Endometrium (tissue), 2 donors: ENCODE results near the gene TMBIM1.

Experiments used
- FAIRE-seq: peaks from 2 replicates; lab custom pipeline; 2012; peaks lifted over from hg19 to GRCh38; lab: Jason Lieb, UNC
- donor health status: control.
- donor health status: control.

TMBIM1 gene, protein sequence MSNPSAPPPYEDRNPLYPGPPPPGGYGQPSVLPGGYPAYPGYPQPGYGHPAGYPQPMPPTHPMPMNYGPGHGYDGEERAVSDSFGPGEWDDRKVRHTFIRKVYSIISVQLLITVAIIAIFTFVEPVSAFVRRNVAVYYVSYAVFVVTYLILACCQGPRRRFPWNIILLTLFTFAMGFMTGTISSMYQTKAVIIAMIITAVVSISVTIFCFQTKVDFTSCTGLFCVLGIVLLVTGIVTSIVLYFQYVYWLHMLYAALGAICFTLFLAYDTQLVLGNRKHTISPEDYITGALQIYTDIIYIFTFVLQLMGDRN

GRCh38 chr2:218292048-218293014 lies at the start of gene TMBIM1:
Gene TMBIM1 (minus strand): TSS chr2:218292503. CDS start chr2:218282141, 10,362 bp downstream.
- FAIRE-seq, result no peak

- FAIRE-seq, result no peak
These were observed 49.1 kb upstream of the TMBIM1 start for GRCh38 chr2:218341381-218341780.

GRCh38 chr2:218340656-218341055 lies 48.4 kb upstream of the TMBIM1 start:
- no peak for FAIRE-seq

GRCh38 chr2:218334531-218334930 lies 42.2 kb upstream of the TMBIM1 start:
- FAIRE-seq, result no peak

GRCh38 chr2:218332920-218333645 lies 40.8 kb upstream of the TMBIM1 start:
- FAIRE-seq, result no peak

GRCh38 chr2:218332288-218332687 lies 40.0 kb upstream of the TMBIM1 start:
- FAIRE-seq, result no peak

DNA sequence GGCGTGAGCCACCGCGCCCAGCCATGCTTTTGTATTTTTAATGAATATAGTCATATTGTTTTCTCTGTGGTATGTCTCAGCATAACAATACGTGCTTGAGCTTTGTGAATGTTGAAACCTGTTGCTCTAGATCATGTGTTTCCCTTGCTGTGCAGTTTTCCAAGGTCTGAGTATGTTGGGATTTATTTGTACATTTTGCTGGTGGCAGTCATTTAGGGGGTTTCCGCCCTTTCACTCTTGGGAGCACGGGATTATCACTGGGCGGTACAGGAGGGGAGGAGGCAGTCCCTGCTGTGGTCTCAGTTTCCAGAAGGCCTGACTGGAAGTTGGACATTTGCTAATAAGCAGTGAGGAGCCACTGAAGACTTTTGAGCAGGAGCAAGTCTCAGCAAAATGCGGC lies 39.4 kb upstream of the TMBIM1 start:
- FAIRE-seq, result no peak

GRCh38 chr2:218329826-218330593 lies 37.7 kb upstream of the TMBIM1 start:
- no peak for FAIRE-seq

DNA sequence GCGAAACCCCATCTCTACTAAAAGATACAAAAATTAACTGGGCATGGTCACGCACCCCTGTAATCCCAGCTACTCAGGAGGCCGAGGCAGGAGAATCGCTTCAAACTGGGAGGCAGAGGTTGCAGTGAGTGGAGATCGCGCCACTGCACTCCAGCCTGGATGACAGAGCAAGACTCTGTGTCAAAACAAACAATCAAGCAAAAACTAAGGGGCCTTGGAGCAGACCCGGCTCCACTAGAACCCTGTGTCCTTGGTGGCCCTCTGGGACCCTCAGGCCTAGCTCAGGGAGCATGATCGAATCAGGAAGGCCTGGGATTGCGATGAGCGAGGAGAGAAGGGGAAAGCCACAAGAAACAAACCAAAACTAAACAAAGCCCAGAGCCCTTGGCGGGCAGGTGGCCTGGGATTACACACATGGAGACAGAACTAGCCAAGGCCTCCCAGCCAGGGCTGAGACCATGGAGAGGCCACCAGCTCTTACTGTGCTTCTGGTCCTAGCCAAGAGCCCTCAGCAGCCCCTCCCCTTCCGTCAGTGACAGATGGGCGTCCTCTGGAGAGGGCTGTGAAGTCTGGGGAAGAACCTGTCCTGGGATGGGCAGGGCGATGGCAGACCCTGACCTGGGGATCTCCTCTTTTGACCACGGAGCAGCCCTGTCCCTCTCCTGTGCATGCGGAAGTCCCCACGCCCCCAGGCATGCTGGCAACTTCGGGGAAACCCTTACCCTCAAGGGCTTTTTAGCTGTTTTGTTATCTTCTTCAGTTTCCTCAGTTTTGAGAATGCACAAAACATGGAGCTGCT lies 36.9 kb upstream of the TMBIM1 start:
- FAIRE-seq, result no peak

DNA sequence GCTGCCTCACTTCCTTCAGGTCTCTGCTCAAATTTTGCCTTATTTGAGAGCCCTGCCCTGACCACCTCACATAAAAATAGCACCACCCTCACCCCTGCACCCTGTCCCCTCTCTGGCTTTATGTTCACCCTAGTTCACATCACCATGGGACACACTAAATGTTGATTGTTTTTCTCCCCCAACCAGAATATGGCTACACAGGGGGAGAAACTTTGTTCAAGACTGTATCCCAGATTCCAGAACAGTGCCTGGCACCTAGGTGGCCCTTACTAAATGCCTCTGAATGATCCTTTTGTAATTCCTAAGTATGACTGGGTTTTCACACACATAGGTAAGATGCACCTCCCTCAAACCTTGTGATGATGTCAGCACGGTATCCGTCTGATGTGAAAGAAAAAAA lies 36.0 kb upstream of the TMBIM1 start:
- no peak for FAIRE-seq

GRCh38 chr2:218327451-218328210 lies 35.3 kb upstream of the TMBIM1 start:
- no peak for FAIRE-seq

DNA sequence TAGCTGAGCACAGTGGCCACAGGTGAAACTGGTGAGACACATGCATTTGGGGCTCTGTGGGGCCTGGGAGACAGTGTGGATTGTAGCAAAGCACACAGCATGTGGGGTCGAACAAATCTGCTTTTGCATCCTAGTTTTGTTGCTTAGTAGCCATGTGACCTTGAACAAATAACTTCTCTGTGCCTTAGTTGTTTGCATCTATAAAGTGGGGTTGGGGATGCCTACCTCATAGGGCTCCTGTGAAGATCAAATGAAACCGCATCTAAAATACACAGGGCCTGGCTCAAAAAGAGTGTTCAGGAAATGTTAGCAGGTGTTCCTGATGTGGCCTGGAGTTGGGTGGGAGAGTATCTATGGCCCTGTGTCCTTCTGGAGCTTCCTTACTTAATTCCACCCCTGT lies 34.0 kb upstream of the TMBIM1 start:
- no peak for FAIRE-seq

DNA sequence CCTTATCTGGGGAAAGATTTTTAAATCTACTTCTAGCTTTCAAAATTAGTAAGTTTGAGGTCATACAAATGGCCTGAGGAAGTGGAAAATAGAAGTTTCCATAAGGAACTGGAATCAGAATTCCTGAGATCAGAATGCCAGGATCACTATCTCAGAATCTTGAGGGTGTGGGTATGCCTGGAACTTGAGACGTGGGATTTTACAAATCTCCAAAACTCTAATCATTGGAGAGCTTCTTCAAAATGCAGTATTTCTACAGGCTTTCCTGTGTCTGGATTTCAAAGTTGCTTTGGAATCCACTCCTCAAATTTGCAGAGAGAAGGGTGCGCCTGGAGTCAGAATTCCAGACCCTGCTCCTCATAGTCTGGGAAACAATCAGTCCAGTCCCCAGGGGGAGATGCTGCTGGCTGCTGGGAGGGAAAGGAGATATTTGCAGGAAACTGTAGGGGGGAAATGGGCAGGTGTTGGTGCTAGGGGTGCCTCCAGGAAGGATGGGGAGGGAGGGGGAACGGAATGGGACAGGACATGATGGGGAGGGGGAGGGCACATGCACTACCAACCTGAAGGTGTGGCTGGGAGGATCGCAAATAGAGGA lies 33.4 kb upstream of the TMBIM1 start:
- FAIRE-seq, result no peak

DNA sequence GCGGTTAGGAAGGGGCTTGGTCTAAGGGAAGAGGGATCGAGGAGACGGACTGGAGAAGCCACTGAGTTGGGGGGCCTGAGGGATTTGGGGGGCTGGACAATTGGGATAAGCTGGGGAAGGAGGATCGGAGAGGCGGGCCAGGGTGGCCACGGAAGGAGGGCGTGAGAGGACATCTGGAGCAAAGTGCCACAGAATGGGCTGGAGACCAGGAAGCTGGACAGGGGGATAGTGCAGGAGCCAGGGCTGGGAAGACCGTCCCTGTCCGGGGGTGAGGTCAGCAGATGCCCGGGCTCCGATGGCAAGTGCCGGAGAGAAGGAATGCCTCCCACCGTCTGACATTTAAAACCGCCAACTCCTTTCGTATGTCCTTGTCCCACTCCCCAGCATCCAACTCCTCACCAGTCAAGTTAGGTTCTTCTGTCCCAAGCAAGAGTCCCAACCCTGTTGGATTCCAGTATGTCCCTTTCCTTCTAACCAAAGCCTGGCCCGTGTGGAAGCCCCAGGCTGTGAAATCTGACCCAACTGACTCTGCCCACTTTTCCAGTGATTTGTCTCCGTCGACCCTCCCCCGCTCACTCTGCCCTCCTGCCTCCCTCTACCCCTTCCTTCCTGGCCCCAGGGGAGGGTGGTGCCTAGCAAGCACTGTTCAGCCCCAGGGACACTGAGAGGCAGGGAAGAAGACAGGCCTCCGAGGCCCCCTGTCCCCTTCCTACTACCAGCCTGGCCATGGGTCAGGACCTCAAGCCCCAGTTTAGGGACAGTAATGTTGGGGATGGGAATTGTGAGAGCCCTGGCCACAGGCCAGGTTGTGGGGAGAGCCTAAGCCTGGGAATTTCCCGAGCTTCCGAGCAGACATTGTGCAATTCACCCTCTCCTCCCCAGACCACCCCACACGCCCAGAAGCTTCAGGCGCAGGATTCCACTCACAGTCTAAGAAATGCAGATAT lies 31.5 kb upstream of the TMBIM1 start:
- FAIRE-seq, result no peak

DNA sequence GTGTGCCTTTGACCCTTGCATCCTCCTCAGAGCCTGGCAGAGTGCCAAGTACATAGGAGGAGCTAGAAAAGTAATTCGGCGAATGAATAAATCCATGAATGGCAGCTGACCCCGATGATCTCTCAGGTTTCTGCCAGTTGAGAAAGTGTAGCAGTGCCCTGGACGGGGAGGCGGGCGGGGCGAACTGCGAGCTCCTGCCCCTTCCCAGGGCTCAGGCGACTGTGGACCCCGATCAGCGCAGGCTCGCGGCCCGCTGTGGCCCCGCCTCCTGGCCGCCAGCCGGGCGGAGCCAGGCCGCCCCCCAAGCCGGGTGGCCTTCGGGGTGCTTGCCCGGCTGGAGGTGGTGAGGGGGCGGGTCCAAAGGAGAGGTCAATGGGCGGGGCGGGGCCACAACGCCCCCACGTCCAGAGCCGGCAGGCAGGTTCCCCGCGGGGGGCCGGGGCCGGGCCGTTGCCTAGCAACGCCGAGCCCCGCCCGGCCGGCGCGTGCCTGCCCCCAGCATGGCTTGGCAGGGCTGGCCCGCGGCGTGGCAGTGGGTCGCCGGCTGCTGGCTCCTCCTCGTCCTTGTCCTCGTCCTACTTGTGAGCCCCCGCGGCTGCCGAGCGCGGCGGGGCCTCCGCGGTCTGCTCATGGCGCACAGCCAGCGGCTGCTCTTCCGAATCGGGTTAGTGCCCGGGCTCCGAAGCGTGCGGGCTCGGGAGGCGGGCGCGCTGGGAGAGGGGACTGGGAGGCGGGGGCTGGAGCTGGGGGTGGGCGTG lies 30.6 kb upstream of the TMBIM1 start:
- FAIRE-seq, result no peak

GRCh38 chr2:218320704-218321336 lies 28.5 kb upstream of the TMBIM1 start:
- no peak for FAIRE-seq

DNA sequence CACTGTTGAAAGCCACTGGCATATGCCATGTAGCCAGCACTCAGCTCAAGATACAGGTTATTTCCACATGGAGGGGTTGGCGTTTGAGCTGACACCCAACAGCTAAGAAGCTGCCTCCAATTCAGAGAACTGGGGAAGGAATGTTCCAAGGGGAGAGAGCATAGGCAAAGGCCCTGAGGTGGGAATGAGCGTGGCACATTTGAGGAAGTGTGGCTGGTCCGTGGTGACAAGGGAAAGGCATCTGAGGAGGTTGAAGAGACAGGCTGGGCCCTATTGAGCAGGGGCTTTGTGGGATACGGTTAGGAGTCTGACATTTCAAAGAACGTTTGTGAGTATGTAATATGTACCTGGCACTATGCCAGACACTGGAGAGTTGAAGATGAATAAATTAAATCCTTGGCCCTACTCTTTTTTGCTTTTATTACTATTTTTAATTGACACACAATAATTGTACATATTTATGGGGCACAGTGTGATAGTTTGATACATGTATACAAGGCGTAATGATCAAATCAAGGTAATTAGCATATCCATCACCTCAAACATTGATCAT lies 27.6 kb upstream of the TMBIM1 start:
- FAIRE-seq, result no peak
